ENCODE measurements around the gene MIDN. TPM values are rescaled to one million over a fixed set of nuclear protein-coding genes. Genes with fewer than 3 reads are reported as not detected.

MIDN gene
- total RNA-seq, 1 donor from 2014 or later = 44.9 TPM

- DNase-seq (ENCODE audit: low read depth) = no peak
These were observed 27.1 kb upstream of the MIDN start for GRCh38 chr19:1220976-1221903.

GRCh38 chr19:1221904-1222255, 26.5 kb upstream of the MIDN start:
- no peak for DNase-seq (ENCODE audit: low read depth)

DNA sequence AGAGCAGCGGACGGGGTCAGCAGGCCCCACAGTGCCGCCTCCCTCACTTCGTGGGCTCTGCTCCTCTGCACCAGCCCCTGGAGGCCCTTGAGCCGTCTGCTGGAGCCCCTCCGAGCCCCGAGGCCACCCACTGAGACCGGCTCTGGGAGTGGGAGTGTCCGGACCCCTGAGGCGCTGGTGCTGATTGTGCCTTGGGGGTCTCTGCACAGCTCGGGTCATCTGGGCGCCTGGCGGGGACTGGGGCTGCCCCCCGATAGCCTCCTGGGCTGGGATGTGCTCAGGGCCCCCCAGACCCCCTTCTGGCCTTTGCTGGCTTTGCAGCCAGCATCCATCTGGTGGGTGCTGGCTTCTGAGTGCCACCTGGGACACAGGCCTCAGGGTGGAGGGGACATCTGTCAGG, 26.0 kb upstream of the MIDN start:
- no peak for DNase-seq (ENCODE audit: low read depth)

- no peak for DNase-seq (ENCODE audit: low read depth)
These were observed 25.1 kb upstream of the MIDN start for GRCh38 chr19:1223018-1223855.

GRCh38 chr19:1224047-1224825, 24.1 kb upstream of the MIDN start:
- no peak for DNase-seq (ENCODE audit: low read depth)

GRCh38 chr19:1224847-1225246, 23.5 kb upstream of the MIDN start:
- no peak for DNase-seq (ENCODE audit: low read depth)

DNA sequence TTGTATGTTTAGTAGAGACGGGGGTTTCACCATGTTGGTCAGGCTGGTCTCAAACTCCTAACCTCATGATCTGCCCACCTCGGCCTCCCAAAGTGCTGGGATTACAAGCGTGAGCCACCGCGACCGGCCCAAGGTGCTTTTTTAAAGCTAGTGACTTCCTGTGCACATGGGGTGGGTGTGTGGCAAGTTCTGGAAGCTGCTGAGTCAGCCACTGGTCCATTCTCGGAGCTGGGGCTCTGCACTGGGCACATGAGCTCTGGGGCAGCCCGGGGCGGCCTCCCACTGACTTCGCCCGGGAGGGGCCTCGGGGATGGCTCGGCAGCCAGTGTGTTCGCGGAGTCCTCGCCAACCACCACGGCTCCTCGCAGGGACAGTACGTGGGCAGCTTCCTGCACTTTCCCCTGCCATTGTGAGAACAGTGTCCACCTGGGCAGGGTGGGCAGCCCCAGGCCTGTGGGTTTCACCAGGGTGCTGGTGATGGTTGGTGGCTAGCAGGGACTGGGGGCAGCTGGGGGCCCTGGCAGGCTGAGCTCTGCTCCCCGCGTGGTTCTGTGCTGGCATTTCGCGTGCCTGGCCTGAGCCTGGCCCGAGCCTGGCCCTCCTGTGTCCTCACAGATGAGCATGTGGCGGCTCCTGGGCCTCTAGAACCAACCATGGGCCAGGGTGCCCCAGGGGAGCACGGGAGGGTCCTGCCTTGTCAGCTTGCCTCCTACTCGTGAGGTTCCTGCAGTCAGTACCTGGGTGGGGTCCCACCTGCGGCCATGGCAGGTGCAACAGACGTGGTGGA, 22.8 kb upstream of the MIDN start:
- DNase-seq (ENCODE audit: low read depth) = no peak

DNA sequence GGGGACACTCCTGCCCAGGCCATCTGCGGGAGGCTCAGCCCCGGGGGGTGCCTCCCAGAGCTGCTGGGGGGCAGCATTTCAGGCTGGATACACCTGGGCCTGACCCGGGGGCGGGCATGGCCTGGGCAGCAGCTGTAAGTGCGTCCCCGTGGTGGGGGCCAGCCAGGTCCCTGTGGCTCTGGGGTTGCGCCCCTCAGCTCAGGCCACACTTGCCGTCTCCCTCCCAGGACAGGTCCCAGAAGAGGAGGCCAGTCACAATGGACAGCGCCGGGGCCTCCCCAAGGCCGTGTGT, 22.2 kb upstream of the MIDN start:
- no peak for DNase-seq (ENCODE audit: low read depth)

DNA sequence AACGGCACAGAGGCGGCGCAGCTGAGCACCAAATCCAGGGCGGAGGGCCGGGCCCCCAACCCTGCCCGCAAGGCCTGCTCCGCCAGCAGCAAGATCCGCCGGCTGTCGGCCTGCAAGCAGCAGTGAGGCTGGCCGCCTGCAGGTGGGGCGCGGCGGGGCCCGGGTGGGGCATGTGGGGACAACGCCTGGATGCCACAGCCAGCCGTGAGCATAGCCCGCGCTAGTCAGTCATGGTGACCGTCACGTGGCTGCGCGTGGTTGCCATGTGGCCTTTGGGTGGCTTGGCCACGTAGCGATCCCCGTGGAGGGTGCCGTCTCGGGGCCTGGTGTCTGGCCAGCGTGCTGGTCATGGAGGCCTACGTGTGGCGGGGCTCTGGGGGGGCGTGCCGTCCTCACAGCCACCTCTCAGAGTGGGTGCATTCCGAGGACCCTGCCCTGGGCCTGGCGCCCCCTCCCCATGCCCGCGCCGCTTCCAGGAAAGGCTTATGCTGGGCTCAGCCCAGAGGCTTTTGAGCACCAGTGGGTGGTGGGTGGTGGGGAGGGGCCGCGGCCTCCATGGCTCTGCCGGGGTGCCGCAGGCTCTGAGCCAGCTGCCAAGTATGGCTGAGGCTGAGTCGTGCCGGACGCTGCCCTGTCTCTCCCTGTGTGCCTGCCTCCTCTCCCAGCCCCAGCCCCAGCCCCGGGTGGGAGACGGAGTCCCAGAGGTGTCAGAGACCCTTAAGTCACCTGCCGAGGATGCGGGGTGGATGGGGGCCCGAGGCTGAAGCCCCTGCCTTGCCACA, 21.7 kb upstream of the MIDN start:
- no peak for DNase-seq (ENCODE audit: low read depth)

DNA sequence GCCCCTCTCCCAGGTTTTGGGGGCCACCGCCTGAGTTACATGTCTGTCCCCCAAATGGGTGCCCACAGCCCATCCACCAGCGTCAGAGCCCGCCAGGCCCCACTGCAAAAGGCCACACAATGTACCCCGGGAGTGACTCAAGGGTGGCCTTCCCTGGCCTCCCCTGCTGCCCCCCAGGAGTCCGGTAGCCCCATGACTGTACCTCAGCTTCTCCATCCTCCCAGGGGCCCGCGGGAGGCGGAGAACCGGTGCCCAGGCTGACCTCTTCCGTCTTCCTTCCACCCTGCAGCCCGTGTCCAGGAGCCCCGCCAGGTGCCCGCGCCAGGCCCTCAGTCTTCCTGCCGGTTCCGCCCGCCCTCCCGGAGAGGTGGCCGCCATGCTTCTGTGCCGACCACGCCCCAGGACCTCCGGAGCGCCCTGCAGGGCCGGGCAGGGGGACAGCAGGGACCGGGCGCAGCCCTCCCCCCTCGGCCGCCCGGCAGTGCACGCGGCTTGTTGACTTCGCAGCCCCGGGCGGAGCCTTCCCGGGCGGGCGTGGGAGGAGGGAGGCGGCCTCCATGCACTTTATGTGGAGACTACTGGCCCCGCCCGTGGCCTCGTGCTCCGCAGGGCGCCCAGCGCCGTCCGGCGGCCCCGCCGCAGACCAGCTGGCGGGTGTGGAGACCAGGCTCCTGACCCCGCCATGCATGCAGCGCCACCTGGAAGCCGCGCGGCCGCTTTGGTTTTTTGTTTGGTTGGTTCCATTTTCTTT, 20.9 kb upstream of the MIDN start:
- no peak for DNase-seq (ENCODE audit: low read depth)

DNA sequence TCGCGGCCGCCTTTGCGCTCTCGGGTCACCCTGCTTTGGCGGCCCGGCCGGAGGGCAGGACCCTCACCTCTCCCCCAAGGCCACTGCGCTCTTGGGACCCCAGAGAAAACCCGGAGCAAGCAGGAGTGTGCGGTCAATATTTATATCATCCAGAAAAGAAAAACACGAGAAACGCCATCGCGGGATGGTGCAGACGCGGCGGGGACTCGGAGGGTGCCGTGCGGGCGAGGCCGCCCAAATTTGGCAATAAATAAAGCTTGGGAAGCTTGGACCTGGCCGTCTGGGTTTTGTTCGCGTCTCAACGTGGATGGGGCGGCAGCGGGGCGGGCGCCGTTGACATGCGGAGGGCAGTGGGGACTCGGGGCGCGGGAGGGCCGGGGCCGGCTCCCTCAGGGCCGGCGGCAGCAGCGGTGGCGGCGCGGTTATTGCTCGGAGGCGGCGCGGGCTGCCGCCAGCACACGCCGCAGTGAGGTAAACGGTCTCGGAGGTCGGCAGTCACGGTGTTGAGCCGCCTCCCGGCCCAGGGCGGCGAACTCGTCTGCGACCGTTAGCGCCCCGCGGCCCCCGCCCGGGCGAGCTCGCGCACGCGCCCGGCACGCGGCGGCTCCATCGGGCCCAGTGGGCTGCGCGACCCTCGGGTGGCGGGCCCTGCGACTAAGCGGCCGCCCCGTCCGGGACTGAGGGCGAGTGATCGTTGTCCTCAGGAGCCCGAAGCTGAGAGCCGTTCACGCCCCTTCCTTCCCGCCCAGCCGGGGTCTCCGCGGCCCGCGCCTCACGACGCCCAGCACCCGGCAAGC, 20.0 kb upstream of the MIDN start:
- DNase-seq (ENCODE audit: low read depth) = no peak

- DNase-seq (ENCODE audit: low read depth) = no peak
These were observed 19.1 kb upstream of the MIDN start for GRCh38 chr19:1229056-1229923.

- no peak for DNase-seq (ENCODE audit: low read depth)
These were observed 18.2 kb upstream of the MIDN start for GRCh38 chr19:1229924-1230782.

DNA sequence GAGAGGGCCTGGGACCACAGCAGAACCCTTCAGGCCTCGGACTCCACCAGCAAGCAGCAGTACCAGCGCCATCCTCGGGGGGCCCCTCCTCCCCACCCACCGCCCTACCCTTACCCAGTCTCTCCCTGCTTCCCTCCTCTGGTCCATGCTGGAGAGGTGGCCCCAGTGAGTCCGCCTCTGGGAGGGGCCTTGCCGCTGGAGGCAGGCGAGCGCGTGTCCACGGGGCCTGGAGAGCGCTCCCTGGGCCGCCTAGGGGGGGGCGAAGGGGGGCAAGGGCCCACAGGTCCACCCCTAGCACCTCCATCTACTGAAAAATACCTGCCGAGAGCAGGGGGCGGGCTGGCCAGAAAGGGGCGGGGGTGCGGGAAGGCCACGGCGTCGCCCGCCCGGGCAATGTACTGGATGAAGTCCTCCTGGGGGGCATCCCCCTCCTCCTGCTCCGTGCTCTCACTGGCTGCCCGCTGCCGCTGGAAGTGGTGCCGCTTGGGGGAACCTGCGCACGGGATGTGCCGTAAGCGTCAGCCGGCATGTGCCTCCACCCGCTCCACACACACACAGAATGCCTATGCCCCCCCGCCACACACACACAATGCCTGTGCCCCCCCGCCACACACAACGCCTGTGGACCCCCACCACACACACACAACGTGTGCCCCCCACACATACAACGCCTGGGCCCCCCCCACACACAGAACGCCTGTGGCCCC, 17.4 kb upstream of the MIDN start:
- no peak for DNase-seq (ENCODE audit: low read depth)

DNA sequence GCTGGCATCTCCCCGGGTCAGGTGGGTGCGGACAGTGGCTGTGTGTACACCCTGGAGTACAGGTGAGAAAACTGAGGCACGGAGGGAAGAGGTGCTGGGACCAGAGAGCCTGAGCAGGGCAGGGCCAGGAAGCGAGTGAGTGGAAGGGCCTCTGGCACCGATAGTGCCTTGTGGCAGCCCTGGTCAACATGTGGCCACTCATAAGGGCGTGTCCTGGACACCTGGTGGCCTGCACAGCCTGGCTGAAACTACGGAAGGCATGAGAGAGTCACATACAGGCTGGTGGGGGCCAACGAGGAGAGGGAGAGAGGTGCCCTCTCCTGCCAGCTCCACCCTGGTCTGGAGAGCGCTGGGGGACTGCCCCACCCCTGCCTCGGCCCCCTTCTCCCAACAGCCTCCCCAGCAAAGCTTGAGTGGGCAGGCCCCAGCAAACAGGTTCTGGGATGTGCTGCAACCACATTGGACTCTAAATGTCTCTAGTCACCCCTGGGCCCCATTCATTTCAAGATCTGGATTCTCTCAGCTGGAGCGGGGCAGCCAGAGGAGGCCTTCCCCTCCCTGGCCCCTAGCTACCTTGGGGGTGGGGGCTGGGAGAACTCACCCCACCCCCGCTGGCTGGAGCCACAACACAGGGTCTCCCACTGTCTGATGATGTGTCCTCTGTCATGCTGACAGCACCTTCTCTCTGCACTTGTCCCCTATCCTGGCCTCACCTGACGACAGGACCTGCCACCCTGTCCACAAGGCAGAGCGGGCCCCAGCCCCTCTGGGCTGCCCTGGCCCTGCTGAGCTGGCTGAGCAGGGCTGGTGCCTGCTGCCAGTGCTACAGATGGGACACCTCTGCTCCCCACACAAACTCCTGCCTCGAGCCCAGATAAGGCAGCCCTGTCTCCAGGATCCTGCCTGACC, 16.4 kb upstream of the MIDN start:
- DNase-seq (ENCODE audit: low read depth) = no peak
